Measurements from ENCODE around the gene HELT. TPM values are rescaled to one million over a fixed set of nuclear protein-coding genes. Genes with fewer than 3 reads are reported as not detected.

HELT gene
- polyA plus RNA-seq, 1 experiment, result not detected

- no peak overlapping the region for H3K4me3 ChIP-seq (ENCODE audit: low read depth, low read length)
- TF ChIP-seq, protein P1, sequence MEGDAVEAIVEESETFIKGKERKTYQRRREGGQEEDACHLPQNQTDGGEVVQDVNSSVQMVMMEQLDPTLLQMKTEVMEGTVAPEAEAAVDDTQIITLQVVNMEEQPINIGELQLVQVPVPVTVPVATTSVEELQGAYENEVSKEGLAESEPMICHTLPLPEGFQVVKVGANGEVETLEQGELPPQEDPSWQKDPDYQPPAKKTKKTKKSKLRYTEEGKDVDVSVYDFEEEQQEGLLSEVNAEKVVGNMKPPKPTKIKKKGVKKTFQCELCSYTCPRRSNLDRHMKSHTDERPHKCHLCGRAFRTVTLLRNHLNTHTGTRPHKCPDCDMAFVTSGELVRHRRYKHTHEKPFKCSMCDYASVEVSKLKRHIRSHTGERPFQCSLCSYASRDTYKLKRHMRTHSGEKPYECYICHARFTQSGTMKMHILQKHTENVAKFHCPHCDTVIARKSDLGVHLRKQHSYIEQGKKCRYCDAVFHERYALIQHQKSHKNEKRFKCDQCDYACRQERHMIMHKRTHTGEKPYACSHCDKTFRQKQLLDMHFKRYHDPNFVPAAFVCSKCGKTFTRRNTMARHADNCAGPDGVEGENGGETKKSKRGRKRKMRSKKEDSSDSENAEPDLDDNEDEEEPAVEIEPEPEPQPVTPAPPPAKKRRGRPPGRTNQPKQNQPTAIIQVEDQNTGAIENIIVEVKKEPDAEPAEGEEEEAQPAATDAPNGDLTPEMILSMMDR (IDR thresholded peaks at IDR 0.05; ENCODE audit: low read depth, low read length), result no peak
- H3K27me3 ChIP-seq (ENCODE audit: control insufficient read depth, insufficient read depth, low read length), result peaks cover 46% of the 10 kb centered on the region
- H3K9me3 ChIP-seq (ENCODE audit: control insufficient read depth, insufficient read depth, low read length), result no peaks in the 10 kb centered on the region
- ChIA-PET POLR2A (no interaction called here), CTCF (interaction anchor here (1.1 to 1.2 kb wide), 2 partner anchors 17 to 18 kb away, joined by 6 to 8 read pairs; no protein-coding TSS in a partner anchor)
- H3K27ac ChIP-seq (ENCODE audit: low read depth, low read length), result no peak overlapping the region
- DNase-seq (ENCODE audit: low read depth, low spot score), result no peak
Observed at GRCh38 chr4:185023471-185023870, 5.2 kb downstream of the HELT start.

GRCh38 chr4:185028625-185029024, 10.3 kb downstream of the HELT start:
- peaks cover 20% of the 10 kb centered on the region for H3K27me3 ChIP-seq (ENCODE audit: control insufficient read depth, insufficient read depth, low read length)
- no peaks in the 10 kb centered on the region for H3K9me3 ChIP-seq (ENCODE audit: control insufficient read depth, insufficient read depth, low read length)
- TF ChIP-seq, protein P1 (IDR thresholded peaks at IDR 0.05; ENCODE audit: low read depth, low read length), result no peak
- CTCF ChIA-PET, result interaction anchor here (1.0 kb wide), 1 partner anchor 11 kb away, joined by 3 read pairs; no protein-coding TSS in a partner anchor
- H3K4me3 ChIP-seq (ENCODE audit: low read depth, low read length), result no peak overlapping the region
- no peak overlapping the region for H3K27ac ChIP-seq (ENCODE audit: low read depth, low read length)
- DNase-seq (ENCODE audit: low read depth, low spot score), result no peak
- POLR2A ChIA-PET, result no interaction called here

DNA sequence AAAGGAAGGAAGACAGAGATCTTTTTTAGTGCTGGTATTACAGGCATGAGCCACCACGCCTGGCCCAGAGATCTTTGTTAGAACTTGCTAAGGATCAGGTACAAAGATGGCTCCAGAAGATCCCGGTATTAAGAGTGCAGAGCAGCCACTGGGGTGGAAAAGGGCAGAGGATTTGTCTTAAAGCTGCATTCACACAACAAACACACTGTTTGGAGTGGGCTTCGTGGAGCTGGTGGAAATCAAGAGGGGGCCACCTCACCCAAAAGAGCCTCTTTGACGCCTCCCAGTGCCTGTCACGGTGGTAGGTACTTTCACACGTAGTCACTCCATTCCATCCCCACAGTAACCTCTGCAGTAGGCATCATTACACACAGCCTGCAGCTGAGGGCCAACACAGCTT, 13.3 kb downstream of the HELT start:
- Histone ChIP-seq H3K27ac (ENCODE audit: low read depth, low read length) (no peak overlapping the region), H3K9me3 (ENCODE audit: control insufficient read depth, insufficient read depth, low read length) (no peaks in the 10 kb centered on the region), H3K27me3 (ENCODE audit: control insufficient read depth, insufficient read depth, low read length) (peaks cover 5% of the 10 kb centered on the region), H3K4me3 (ENCODE audit: low read depth, low read length) (no peak overlapping the region)
- ChIA-PET POLR2A (no interaction called here), CTCF (interaction anchor here (0.9 to 2.4 kb wide), 2 partner anchors 64 to 103 kb away, joined by 3 to 15 read pairs; no protein-coding TSS in a partner anchor)
- TF ChIP-seq, protein P1 (IDR thresholded peaks at IDR 0.05; ENCODE audit: low read depth, low read length), result no peak
- no peak for DNase-seq (ENCODE audit: low read depth, low spot score)

GRCh38 chr4:185033072-185033471, 14.8 kb downstream of the HELT start:
- TF ChIP-seq, protein P1 (IDR thresholded peaks at IDR 0.05; ENCODE audit: low read depth, low read length), result no peak
- ChIA-PET CTCF (interaction anchor here (2.4 kb wide), 1 partner anchor 63 kb away, joined by 15 read pairs; no protein-coding TSS in a partner anchor), POLR2A (no interaction called here)

DNA sequence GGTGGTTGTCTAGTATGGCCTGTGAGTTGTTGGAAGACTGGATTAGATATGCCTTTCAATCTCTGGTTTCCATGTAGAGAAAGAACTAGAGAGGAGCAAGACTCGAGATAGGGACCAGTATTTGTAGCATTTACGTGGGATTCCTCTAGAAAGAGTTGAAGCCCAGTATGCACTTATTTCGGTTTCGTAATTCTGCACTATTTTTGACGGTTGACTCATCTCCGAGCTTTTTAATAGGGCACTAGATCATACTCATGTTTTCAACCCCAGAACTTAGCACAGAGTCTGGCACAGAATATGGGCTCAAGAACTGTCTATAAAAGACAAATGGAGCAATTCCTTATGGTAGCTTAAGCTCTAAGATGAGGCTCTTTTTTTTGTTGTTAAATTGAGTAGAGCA, 15.7 kb downstream of the HELT start:
- no peaks in the 10 kb centered on the region for H3K9me3 ChIP-seq (ENCODE audit: control insufficient read depth, insufficient read depth, low read length)
- no peak overlapping the region for H3K4me3 ChIP-seq (ENCODE audit: low read depth, low read length)
- ChIA-PET CTCF (interaction anchor here (0.6 kb wide), 1 partner anchor 1045 kb away, joined by 3 read pairs; no protein-coding TSS in a partner anchor), POLR2A (no interaction called here)
- TF ChIP-seq, protein P1 (IDR thresholded peaks at IDR 0.05; ENCODE audit: low read depth, low read length), result no peak
- H3K27ac ChIP-seq (ENCODE audit: low read depth, low read length), result no peak overlapping the region
- DNase-seq (ENCODE audit: low read depth, low spot score), result no peak
- H3K27me3 ChIP-seq (ENCODE audit: control insufficient read depth, insufficient read depth, low read length), result peaks cover 10% of the 10 kb centered on the region

More at GRCh38 chr4:185033072-185033471, 14.8 kb downstream of the HELT start:
- DNase-seq (ENCODE audit: low read depth, low spot score), result no peak
- peaks cover 10% of the 10 kb centered on the region for H3K27me3 ChIP-seq (ENCODE audit: control insufficient read depth, insufficient read depth, low read length)
- no peak overlapping the region for H3K4me3 ChIP-seq (ENCODE audit: low read depth, low read length)
- no peaks in the 10 kb centered on the region for H3K9me3 ChIP-seq (ENCODE audit: control insufficient read depth, insufficient read depth, low read length)
- H3K27ac ChIP-seq (ENCODE audit: low read depth, low read length), result no peak overlapping the region

Measured in AG04450 (cell line).